ENCODE data around the gene MED22.

The MED22 gene

GRCh38 chr9:133362359-133363044, 14.6 kb upstream of the MED22 start:
- TF ChIP-seq FOXP2 (optimal IDR thresholded peaks at IDR 0.05; ENCODE audit: borderline replicate concordance, extremely low read depth, extremely low read length, insufficient read depth), result no peak

- TF ChIP-seq SIN3A (IDR thresholded peaks at IDR 0.05; ENCODE audit: borderline replicate concordance, insufficient read depth, low read length), result no peak
- TF ChIP-seq REST (IDR thresholded peaks at IDR 0.05; ENCODE audit: insufficient read depth in 1 of 2, low read depth in 2 of 2, low read length in 2 of 2), result no peak
- no peak; the same call in 1 of the 2 replicates for TF ChIP-seq POLR2AphosphoS5 (IDR thresholded peaks at IDR 0.05; ENCODE audit: low read depth, low read length)
- TF ChIP-seq FOXP2 (optimal IDR thresholded peaks at IDR 0.05; ENCODE audit: borderline replicate concordance, extremely low read depth, extremely low read length, insufficient read depth), result no peak
- no peak for TF ChIP-seq TAF1 (IDR thresholded peaks at IDR 0.05; ENCODE audit: borderline replicate concordance, insufficient read depth, low read length)
Measured at GRCh38 chr9:133361507-133362092, 13.7 kb upstream of the MED22 start.

GRCh38 chr9:133360400-133361393, 12.8 kb upstream of the MED22 start:
- TF ChIP-seq FOXP2 (optimal IDR thresholded peaks at IDR 0.05; ENCODE audit: borderline replicate concordance, extremely low read depth, extremely low read length, insufficient read depth), result no peak
- TF ChIP-seq POLR2AphosphoS5 (IDR thresholded peaks at IDR 0.05; ENCODE audit: low read depth, low read length), result no peak; the same call in 1 of the 2 replicates
- TF ChIP-seq REST (IDR thresholded peaks at IDR 0.05; ENCODE audit: insufficient read depth in 1 of 2, low read depth in 2 of 2, low read length in 2 of 2), result no peak
- TF ChIP-seq TAF1 (IDR thresholded peaks at IDR 0.05; ENCODE audit: borderline replicate concordance, insufficient read depth, low read length), result no peak
- TF ChIP-seq SIN3A (IDR thresholded peaks at IDR 0.05; ENCODE audit: borderline replicate concordance, insufficient read depth, low read length), result no peak

GRCh38 chr9:133359399-133360175, 11.7 kb upstream of the MED22 start:
- TF ChIP-seq FOXP2 (optimal IDR thresholded peaks at IDR 0.05; ENCODE audit: borderline replicate concordance, extremely low read depth, extremely low read length, insufficient read depth), result no peak
- TF ChIP-seq SIN3A (IDR thresholded peaks at IDR 0.05; ENCODE audit: borderline replicate concordance, insufficient read depth, low read length), result no peak
- no peak for TF ChIP-seq TAF1 (IDR thresholded peaks at IDR 0.05; ENCODE audit: borderline replicate concordance, insufficient read depth, low read length)
- TF ChIP-seq POLR2AphosphoS5 (IDR thresholded peaks at IDR 0.05; ENCODE audit: low read depth, low read length), result no peak; the same call in 1 of the 2 replicates
- no peak for TF ChIP-seq REST (IDR thresholded peaks at IDR 0.05; ENCODE audit: insufficient read depth in 1 of 2, low read depth in 2 of 2, low read length in 2 of 2)

GRCh38 chr9:133357656-133358055, 9.7 kb upstream of the MED22 start:
- TF ChIP-seq FOXP2 (optimal IDR thresholded peaks at IDR 0.05; ENCODE audit: borderline replicate concordance, extremely low read depth, extremely low read length, insufficient read depth), result no peak
- no peak for TF ChIP-seq TAF1 (IDR thresholded peaks at IDR 0.05; ENCODE audit: borderline replicate concordance, insufficient read depth, low read length)
- no peak for TF ChIP-seq REST (IDR thresholded peaks at IDR 0.05; ENCODE audit: insufficient read depth in 1 of 2, low read depth in 2 of 2, low read length in 2 of 2)
- TF ChIP-seq SIN3A (IDR thresholded peaks at IDR 0.05; ENCODE audit: borderline replicate concordance, insufficient read depth, low read length), result no peak
- no peak for TF ChIP-seq POLR2AphosphoS5 (IDR thresholded peaks at IDR 0.05; ENCODE audit: low read depth, low read length)

Data from PFSK-1 (cell line).